ENCODE data around the gene ZBTB39. TPM values are rescaled to one million over a fixed set of nuclear protein-coding genes. Genes with fewer than 3 reads are reported as not detected.
"Not testable (repeated sequence)": the region's sequence is repeated elsewhere in the genome, so short reads cannot be mapped to it uniquely, and the experiment has no call there.

Gene ZBTB39
- total RNA-seq, 1 experiment from 2014 or later = 3.3 TPM

- H3K4me3 ChIP-seq, H3K36me3 ChIP-seq, H3K27me3 ChIP-seq, H3K9me3 ChIP-seq, DNase-seq: not testable (repeated sequence)
Measured at GRCh38 chr12:56977361-56977760, 29.0 kb downstream of the ZBTB39 start.

- not testable (repeated sequence) for H3K9me3 ChIP-seq, H3K27me3 ChIP-seq, H3K4me3 ChIP-seq, H3K36me3 ChIP-seq, DNase-seq
Measured at GRCh38 chr12:56974224-56974623, 32.1 kb downstream of the ZBTB39 start.

GRCh38 chr12:56968910-56969309, 37.4 kb downstream of the ZBTB39 start:
- not testable (repeated sequence) for DNase-seq, H3K9me3 ChIP-seq, H3K27me3 ChIP-seq, H3K36me3 ChIP-seq, H3K4me3 ChIP-seq

GRCh38 chr12:56965997-56966642, 40.2 kb downstream of the ZBTB39 start:
- not testable (repeated sequence) for H3K27me3 ChIP-seq, DNase-seq, H3K4me3 ChIP-seq, H3K9me3 ChIP-seq, H3K36me3 ChIP-seq

- H3K27me3 ChIP-seq, H3K9me3 ChIP-seq, DNase-seq, H3K4me3 ChIP-seq, H3K36me3 ChIP-seq: not testable (repeated sequence)
Measured at GRCh38 chr12:56965124-56965523, 41.2 kb downstream of the ZBTB39 start.

- H3K9me3 ChIP-seq, H3K27me3 ChIP-seq, H3K36me3 ChIP-seq, H3K4me3 ChIP-seq, DNase-seq: not testable (repeated sequence)
Measured at GRCh38 chr12:56963557-56963956, 42.8 kb downstream of the ZBTB39 start.

GRCh38 chr12:56962247-56962646, 44.1 kb downstream of the ZBTB39 start:
- not testable (repeated sequence) for H3K9me3 ChIP-seq, H3K27me3 ChIP-seq, H3K4me3 ChIP-seq, DNase-seq, H3K36me3 ChIP-seq

GRCh38 chr12:56958422-56958821, 47.9 kb downstream of the ZBTB39 start:
- H3K36me3 ChIP-seq = no peaks in the 10 kb centered on the region
- DNase-seq = no peak
- H3K27me3 ChIP-seq = peaks cover 2% of the 10 kb centered on the region; the same call in 1 of the 2 replicates

GRCh38 chr12:56957229-56958052, 48.9 kb downstream of the ZBTB39 start, which contains the start of gene RDH16:
TSS of gene RDH16 (minus strand) at chr12:56957608. CDS start at chr12:56957462, 146 bp downstream.
- Histone ChIP-seq H3K9me3 (peaks cover 4% of the 10 kb centered on the region; the same call in 1 of the 2 replicates), H3K27me3 (peaks cover 2% of the 10 kb centered on the region; the same call in 1 of the 2 replicates), H3K4me3 (no peak within 1 kb of the TSS), H3K36me3 (no peaks in the 10 kb centered on the region)
- DNase-seq = no peak

More at GRCh38 chr12:56958422-56958821, 47.9 kb downstream of the ZBTB39 start:
- Histone ChIP-seq H3K4me3 (no peak overlapping the region), H3K9me3 (peaks cover 4% of the 10 kb centered on the region; the same call in 1 of the 2 replicates)

- DNase-seq = no peak
- Histone ChIP-seq H3K9me3 (peaks cover 2% of the 10 kb centered on the region; the same call in 1 of the 2 replicates), H3K4me3 (no peak overlapping the region), H3K36me3 (no peaks in the 10 kb centered on the region), H3K27me3 (peaks cover 2% of the 10 kb centered on the region; the same call in 1 of the 2 replicates)
Measured at GRCh38 chr12:56955631-56956256, 50.6 kb downstream of the ZBTB39 start.

- H3K9me3 ChIP-seq = peaks cover 1% of the 10 kb centered on the region; the same call in 1 of the 2 replicates
- DNase-seq = no peak
- no peaks in the 10 kb centered on the region for H3K36me3 ChIP-seq
- peaks cover 2% of the 10 kb centered on the region; the same call in 1 of the 2 replicates for H3K27me3 ChIP-seq
- no peak overlapping the region for H3K4me3 ChIP-seq
Measured at GRCh38 chr12:56954958-56955355, 51.4 kb downstream of the ZBTB39 start.

- no peak for DNase-seq
- Histone ChIP-seq H3K27me3 (peaks cover 2% of the 10 kb centered on the region; the same call in 1 of the 2 replicates), H3K9me3 (no peaks in the 10 kb centered on the region; the same call in 1 of the 2 replicates), H3K36me3 (no peaks in the 10 kb centered on the region), H3K4me3 (no peak overlapping the region)
Measured at GRCh38 chr12:56954057-56954957, 52.0 kb downstream of the ZBTB39 start.

- Histone ChIP-seq H3K9me3 (no peaks in the 10 kb centered on the region), H3K36me3 (no peaks in the 10 kb centered on the region), H3K4me3 (no peak overlapping the region), H3K27me3 (no peaks in the 10 kb centered on the region)
- DNase-seq = no peak
Measured at GRCh38 chr12:56953314-56953713, 53.0 kb downstream of the ZBTB39 start.

GRCh38 chr12:56951582-56952339, 54.6 kb downstream of the ZBTB39 start:
- H3K36me3 ChIP-seq = no peaks in the 10 kb centered on the region
- H3K27me3 ChIP-seq = no peaks in the 10 kb centered on the region
- no peaks in the 10 kb centered on the region for H3K9me3 ChIP-seq
- H3K4me3 ChIP-seq = no peak overlapping the region
- no peak for DNase-seq

GRCh38 chr12:56948881-56949280, 57.5 kb downstream of the ZBTB39 start:
- H3K36me3 ChIP-seq = no peaks in the 10 kb centered on the region
- H3K27me3 ChIP-seq = no peaks in the 10 kb centered on the region
- peaks cover 7% of the 10 kb centered on the region for H3K9me3 ChIP-seq
- DNase-seq = no peak
- no peak overlapping the region for H3K4me3 ChIP-seq

All from MG63 (cell line).